NCI-H2171 (cell line): ENCODE results near the gene EXT2.

ENCODE experiments used
- DNase-seq: peaks from one replicate; lab custom pipeline; 2025; lab: John Stamatoyannopoulos, UW

The EXT2 gene

DNA sequence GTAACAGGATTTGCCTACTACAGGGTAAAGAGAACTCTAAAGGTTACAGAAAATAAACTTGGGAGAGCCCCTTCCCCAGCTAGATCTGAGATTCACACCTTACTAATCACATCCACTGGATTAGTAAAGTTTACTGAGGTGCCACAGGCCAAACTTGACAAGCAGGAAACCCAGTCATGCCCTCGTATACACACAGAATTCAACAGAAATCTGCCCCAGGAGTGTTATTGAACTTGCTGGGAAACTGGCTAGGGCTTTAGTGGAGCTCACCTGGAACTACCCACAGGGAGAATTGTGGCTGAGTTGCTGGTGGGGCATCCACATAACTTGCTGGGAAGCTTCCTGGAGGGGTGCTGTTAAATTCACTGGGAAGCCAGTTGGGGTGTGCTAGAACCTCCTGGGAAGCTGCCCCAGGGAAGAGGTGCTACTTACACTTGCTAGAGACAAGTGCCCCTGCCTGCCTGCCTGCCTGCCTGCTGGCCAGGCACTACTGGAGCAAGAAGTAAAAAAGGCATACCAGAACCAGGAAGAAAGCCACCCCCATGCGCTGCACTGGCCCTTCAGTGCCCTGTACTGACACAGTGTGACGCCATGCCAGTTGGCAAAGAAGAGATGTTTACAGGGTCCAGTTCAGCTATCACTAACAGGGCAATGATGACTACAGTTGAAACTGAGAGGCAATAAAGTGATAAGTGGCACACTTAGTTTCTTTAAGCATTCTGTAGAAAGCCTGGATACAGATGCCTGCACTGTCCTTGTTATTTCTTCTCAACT lies 108.0 kb downstream of the EXT2 start:
- no peak for DNase-seq

DNA sequence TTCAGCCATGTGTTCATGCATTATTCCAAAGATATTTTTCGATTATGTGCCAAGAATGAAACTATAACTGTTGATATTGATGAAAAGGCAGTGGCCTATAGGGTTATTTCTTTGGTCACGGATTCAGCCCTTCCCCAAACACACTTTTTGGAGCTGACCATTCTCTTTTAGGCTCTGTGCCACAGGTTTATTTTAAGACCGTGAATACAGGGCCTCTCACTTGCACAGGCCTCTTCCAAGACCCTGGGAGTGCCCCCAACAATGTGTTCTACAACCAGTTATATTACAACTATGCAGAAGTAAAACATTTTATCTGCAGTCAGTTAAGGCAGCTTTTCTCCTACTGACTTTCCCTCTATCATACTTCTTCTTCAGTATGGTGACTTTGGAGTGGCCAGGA lies 109.9 kb downstream of the EXT2 start:
- no peak for DNase-seq

DNA sequence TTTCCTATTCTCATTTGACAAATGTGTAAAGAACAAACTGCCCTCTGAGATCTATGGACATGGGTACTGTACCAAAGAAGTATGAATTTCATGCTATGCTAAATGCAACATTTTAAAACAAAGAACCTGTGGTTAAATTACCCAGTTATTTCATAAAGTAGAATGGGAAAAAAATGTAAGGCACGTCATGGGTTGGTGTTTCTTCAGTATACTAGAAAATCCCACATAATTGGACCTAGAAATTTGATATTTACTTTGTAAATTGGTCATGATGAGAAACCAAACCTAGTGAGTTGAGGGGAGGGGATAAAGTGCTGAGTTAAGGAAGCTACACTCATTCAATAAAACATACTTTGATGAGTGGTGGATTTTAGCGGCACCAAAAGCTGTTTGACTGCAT lies 110.4 kb downstream of the EXT2 start:
- no peak for DNase-seq

DNA sequence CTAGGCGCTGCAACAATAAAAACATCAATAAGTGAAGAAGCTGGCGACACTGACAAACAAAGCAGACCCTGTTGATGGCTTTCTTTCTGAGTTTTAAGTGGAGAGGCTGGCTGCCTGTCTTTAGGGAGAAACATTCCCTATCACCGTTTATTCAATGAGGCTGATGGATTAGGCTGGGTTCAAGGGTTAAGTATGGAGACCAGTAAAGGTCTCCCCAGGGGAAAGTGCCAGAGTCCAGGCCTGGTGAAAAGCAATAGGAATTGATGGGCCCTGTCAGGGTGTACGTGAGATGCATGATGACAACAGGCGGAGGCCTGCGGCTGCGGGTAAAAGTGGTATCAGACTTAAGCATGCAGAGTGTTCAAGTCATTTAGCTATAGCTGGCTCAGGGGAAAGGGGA lies 111.8 kb downstream of the EXT2 start:
- no peak for DNase-seq

DNA sequence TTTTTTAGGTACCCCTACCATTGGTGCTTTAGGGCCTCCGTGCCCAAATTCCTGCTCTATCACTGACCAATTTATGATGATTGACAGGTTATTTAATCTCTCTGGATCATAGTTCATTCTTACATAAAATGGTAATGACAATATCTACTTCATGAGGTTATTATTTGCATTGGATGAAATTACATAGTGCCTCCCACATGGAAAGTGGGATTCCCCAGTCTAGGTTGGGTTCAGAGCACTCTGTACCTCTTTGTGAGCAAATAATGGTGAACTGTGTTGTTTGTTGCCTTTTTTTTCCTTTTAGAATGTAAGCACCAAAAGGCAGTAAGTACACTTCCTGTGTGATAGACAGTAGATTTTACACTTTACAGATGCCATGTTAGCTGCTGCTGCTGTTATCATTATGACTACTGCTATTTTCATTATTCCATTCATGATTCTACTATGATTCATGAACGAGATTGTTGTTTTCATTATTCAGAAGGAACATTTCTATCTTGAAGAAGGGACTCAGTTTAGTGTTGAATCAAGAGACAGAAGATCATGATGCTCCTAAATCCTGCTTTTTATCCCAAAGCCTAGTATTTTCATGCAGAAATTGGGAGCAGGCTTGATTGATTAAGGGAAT lies 113.6 kb downstream of the EXT2 start:
- no peak for DNase-seq

DNA sequence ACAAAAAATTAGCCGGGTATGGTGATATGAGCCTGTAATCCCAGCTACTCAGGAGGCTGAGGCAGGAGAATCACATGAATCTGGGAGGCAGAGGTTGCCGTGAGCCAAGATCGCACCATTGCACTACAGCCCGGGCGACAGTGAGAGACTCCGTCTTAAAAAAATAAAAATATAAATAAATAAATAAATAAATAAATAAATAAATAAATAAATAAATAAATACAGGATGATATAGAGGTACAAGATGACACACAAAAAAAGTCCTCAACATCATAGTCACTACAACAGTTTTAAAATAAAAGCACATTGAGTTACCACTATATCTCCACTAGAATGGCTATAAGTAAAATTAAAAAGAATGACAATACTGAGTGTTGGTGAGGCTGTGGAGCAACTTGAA lies 116.7 kb downstream of the EXT2 start:
- no peak for DNase-seq

DNA sequence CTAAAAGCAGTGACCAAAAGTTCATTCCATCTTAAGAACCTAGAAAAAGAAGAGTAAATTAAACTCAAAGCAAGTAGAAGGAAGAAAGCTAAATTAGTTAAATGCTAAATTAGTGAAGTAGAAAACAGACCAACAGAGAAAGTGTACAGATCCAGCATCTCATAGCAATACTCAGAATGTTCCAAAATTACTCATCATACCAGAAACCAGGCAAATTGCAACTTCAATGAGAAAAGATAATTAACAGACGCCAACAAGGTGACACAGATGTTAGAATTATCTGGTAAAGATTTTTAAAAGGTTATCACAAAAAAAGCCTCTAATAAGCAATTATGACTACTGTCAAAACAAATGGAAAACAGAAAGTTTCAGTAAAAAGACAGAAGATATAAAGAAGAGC lies 117.7 kb downstream of the EXT2 start:
- no peak for DNase-seq

DNA sequence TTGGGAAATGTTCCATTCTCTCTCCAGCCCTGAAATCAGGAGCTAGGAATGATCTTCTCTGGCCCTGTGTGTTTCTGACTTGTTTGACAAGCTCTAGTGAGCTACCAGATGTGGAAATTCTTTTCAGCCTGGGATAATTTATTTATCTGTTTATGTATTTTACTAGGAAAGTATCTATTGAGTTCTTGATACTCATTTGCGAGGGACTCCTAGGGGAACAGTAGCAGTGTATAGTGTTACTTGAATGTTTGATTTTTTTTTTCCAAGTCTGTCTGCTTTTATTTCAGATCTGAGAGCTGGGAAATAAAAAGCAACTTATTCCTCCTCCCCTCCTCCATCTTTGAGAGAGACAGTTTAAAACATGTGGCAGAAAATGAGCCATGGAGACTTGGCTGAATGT lies 122.0 kb downstream of the EXT2 start:
- no peak for DNase-seq

DNA sequence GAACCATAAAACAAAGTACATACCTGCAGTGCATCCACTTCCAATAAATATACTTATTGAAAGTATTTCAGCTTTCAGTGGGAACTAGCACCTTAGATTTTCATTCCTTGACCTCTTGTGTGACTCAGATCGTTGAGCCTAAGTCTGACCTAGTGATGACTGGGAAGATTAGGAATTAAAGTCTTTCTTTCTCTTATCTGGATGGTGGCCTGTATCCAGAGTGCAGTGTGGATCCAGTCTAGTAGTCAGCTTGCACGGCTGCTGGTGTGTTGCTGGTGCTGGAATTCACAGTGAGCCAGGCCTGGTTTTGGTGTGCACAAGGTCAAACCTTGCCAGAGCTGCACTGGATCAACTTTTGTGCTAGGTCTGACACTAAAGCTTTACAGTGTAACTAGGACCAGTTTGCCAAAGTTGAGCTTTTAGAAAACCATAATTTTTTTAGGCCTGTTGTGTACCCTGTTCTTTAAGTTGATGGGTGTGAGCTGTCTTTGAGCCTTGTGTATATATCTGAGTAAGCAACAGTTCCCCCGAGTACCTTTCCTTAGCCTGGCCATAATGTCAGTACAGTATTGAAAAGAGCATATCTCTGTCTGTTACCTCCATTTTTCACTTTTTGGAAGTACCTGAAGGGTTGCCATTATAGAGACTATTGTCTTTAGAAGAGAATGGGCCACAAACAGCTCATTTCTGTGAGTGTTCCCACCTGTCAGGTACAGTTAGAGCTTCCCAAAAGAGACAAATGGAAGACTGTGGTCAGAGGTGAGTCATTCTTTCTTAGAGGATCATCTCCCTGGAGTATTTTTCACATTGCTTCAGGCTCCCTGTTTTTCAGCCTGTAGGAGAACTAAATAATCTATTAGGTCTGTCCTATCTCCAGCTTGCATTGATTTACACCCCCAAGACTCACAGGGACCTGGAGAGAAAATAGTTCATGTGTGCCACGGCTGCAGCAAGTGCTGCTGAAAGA lies 124.6 kb downstream of the EXT2 start:
- no peak for DNase-seq

DNA sequence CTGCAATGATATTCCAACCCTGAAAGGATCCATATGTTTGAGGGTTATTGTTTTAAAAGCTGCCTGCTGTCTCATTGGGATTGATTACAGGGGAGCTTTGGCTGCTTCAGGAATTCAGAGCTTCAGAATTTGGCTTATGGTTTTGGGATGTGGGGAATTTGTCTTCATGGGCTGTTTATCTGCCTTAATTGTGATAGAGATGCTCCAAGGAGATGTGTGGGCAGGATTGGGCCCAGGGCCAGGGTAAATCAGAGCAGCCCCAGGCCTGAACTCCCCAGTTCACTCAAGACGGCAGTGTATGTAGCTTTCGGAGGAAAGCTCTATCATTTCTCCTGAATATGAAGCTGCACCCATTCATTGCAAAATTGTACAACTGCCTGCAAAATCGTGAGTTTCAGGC lies 126.0 kb downstream of the EXT2 start:
- DNase-seq = no peak

DNA sequence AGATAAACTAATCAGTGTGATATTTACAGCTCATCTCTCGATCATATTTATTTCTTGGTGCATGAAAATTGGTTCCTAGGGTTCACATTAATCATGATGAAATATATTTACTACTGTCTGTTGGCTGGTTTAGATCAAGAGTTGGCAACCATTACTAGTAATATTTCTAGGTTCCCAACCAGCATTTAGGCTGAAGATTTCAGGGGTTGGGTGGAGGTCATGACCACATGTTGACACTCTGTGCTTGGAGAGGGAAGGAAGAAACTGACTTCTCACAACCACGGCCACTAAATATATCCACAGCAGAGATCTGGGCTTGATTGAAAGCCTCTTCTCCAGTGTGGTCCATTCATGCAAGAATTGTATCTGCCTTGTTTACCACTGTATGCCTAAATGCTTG lies 126.5 kb downstream of the EXT2 start:
- no peak for DNase-seq

DNA sequence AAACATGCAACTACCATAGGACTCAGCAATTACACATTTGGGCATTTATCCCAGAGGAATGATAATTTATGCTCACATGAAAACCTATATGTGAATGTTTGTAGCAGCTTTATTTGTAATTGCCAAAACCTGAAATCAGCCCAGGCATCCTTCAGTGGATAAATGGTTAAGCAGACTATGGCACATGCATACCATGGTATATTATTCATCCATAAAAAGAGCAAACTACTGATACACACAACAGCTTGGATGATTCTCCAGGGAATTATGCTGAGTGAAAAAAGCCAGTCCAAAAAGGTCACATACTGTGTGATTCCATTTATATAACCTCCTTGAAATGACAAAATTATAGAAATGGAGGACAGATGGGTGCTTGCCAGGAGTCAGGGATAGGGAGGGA lies 127.8 kb downstream of the EXT2 start:
- peak; percentile 57 for DNase-seq

DNA sequence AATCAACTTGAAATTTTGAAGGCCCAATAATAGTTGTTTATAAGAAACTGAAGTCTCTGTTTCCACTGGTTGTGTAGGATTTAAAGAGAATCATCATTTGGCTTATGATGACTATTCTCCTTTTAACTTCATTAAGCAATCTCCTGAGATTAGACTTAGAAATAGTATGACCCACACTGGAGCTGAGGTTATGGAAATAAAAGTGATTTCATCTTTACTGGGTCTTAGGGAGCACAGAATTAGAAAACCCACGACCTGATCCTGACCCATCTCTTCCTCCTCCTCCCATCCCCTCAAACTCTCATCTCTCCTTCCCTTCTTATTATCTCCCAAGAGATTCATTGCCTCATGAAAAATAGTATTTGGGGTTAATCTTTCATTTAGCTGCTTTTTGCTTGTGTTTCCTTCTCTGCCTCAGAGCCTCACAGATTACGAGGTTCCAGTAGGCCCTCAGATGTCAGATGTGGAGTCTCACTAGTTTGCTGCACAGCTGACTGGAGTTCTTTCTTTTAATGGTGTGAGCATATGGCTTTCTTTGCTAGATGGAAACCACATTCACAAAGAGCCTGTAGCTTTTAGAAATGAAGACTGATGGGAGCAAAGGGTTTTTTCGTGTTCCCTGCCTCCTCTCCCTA lies 129.5 kb downstream of the EXT2 start:
- DNase-seq = no peak

DNA sequence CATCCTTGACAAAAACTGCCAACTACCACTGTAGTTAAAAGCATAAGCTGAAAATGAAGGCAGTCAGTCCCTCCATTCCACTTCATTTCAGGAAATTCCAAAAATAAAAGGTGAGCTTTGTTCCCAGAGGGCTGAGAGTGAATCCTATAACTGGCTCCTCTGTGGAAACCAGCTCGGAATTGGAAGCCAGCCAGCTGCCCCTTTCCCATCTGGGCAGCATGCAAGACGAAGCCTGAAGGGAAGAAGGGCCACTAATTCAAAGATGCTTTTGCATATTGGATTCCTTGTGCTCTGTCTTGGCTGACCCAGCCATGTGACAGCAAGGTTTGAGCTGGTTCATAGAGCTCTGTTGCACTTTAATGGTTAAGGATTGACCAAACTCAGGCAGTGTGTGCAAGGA lies 131.0 kb downstream of the EXT2 start:
- DNase-seq = peak; percentile 48

DNA sequence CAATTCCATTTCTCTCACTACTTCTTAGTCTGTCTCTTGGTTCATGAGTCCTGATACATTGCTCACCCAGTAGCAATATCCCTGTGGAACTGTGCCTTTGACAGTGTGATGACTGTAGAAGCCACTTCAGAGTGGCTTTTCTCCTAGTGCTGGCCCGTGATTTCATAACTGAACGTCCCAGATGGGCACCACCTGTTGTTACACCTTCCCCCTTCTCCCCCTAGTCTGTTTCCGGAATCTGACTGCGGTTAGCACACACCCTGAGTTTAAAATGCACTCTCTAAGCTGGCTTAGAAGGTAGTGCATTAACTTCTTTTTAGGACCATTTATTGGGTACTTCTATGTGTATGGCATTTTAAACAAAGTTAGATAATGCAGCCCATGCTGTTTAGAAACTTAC lies 131.5 kb downstream of the EXT2 start:
- DNase-seq = no peak

DNA sequence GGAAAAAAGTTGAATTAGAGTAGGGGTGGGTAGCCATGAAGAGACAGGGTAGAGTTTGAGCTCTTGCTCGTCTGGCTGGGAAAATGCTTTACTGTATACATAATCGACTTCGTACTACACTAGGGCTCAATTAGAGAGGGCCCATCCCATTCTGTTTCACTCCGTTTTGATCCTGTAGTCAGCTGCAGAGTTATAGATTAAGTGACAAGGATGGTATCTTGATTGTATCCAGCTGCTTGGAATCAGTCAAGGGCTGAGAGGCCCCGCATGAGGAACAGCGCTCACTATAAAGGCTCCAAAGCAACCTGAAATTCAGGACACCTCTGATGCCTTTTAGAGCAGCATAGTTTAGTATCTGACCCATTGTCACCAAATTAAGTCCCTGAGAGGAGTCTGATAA lies 132.9 kb downstream of the EXT2 start:
- no peak for DNase-seq

DNA sequence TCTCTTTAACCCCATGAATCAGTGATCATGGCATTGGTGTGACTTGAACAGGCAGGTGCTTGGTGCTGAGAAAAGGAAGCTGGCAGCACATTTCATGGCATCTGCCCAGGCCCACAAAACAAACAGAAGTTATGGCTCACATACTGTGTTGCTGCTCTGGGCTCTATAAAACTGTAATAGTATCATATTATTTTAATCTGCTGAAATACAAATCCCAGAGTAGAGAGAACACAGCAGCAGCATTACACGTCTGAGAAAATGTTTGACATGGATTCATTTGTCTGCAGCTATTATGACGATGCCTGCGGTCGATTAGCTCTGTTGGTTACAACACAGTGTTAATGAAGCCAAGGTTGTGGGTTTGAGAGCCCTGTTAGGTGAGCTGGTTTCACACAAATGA lies 133.6 kb downstream of the EXT2 start:
- no peak for DNase-seq

DNA sequence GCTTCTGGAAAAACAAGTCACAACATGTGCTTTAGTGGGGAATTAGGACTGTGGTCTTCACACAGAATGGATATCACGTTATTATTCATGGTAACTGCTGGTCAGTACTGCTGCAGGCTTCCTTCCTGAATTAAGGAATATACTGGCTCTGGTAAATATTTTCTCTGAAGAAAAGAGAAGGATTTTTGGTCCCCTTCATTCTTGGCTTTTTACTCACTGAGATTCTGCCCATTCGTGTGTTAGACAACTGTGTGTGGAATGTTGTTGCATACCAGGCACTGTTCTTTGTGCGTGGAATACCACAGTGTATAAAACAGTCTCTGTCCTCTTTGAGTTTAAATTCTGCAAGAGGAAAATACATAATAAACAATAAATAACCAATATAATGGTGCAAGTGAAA lies 134.1 kb downstream of the EXT2 start:
- no peak for DNase-seq

DNA sequence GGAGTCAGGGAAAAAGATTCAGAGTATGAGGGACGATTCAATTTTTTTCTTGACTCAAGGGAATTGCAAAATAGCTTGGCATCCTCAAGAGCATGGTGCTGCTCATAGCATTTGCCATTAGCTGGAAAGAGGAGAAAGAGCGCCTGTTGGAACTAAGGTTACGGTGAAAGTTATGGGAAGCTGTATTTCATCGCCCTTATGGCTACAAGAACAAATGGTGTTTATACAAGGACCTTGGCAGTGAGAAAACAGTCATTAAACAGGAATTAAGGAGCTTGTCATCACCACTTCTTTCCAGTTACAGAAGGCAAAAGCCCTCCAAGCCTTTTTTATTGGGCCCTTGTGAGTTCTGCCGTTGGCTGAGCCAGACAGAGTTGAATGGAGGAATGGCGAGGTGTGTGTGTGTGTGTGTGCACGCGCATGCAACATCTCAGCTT lies 140.3 kb downstream of the EXT2 start:
- DNase-seq = no peak

DNA sequence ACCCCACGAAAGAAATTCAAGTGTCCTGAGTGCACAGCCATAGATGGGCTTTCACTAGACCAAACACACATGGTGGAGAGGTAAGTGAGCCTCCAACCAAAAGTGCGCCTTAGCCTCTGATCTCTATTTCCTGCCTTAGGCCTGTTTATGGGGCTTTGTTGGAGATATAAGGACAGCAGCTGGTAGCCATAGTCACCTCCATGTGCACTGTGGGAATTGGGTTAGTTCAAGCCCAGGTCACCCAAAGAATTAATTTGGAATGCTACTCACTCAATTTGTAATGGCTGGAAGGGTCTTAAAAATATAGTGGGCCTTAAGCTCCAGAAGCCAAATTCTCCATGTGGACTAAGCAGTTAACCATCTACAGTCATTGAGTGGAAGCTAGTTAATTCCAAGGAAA lies 140.8 kb downstream of the EXT2 start:
- no peak for DNase-seq

DNA sequence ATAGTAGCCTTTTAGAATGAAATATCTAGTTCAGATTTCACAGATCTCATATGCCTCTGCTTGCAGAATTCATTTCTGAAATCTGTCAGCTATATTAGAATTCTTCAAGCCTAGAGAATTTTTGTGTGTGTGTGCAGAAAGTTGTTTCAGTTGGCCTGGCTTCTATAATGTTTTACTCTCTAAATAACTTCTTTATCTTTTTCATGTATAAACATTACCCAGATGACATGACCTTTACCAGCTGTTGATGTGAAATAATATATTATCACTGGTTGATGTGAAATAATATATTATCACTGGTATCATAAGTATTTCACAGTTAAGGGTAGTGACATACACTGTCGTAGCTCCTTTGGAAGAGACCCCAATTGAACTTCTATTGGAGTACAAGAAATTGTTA lies 141.7 kb downstream of the EXT2 start:
- no peak for DNase-seq

DNA sequence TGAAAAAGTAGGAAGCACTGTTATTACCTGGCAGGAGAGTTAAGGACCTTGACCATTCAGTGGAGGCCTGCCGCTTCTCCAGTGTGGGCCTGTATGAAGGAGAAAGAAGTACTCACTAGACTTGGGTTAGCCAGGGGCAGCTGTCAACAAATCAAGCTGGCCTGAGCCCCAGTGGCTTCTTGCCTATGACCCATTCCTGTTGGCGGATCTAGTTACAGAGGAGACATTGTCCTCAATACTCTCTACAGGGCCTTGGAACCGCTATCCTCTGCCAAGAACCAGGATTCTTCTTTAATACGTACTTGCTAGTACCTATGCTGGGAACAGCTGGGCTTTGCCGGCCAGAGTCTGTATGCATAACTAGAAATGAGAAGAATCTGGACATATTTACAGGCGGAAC lies 146.4 kb downstream of the EXT2 start:
- no peak for DNase-seq
